GM21381 (cell line): ENCODE data around the gene LIPE.

Experiments used
- ATAC-seq: cut with Tn5 transposase; IDR thresholded peaks from one replicate; pipeline ENCODE4 v1.9.1; 2021; ENCODE audit warnings: mild to moderate bottlenecking, moderate library complexity; ENCODE audit not compliant: unreplicated experiment

LIPE gene

GRCh38 chr19:42386974-42387707 is 40.0 kb downstream of the LIPE start:
- no peak for ATAC-seq

GRCh38 chr19:42380155-42380554 is 47.0 kb downstream of the LIPE start:
- ATAC-seq, result no peak

- no peak for ATAC-seq
Observed at GRCh38 chr19:42378225-42379215, 48.7 kb downstream of the LIPE start.

- no peak for ATAC-seq
Observed at GRCh38 chr19:42376177-42376555, 51.0 kb downstream of the LIPE start.

- no peak for ATAC-seq
Observed at GRCh38 chr19:42375415-42376176, 51.6 kb downstream of the LIPE start.

- no peak for ATAC-seq
Observed at GRCh38 chr19:42374826-42375376, 52.3 kb downstream of the LIPE start.

- ATAC-seq, result no peak
Observed at GRCh38 chr19:42370626-42371175, 56.5 kb downstream of the LIPE start.

GRCh38 chr19:42370068-42370520 is 57.1 kb downstream of the LIPE start:
- ATAC-seq, result no peak

- no peak for ATAC-seq
Observed at GRCh38 chr19:42369433-42370067, 57.6 kb downstream of the LIPE start.

GRCh38 chr19:42368765-42369164 is 58.4 kb downstream of the LIPE start:
- ATAC-seq, result no peak

- no peak for ATAC-seq
Observed at GRCh38 chr19:42368360-42368759, 58.8 kb downstream of the LIPE start.

- ATAC-seq, result no peak
Observed at GRCh38 chr19:42367929-42368328, 59.3 kb downstream of the LIPE start.

- no peak for ATAC-seq
Observed at GRCh38 chr19:42366673-42367072, 60.5 kb downstream of the LIPE start.

- no peak for ATAC-seq
Observed at GRCh38 chr19:42363614-42364346, 63.4 kb downstream of the LIPE start.

- ATAC-seq, result no peak
Observed at GRCh38 chr19:42362891-42363440, 64.2 kb downstream of the LIPE start.

- no peak for ATAC-seq
Observed at GRCh38 chr19:42362342-42362741, 64.8 kb downstream of the LIPE start.

GRCh38 chr19:42361545-42361910 is 65.7 kb downstream of the LIPE start:
- no peak for ATAC-seq

GRCh38 chr19:42360787-42361544 is 66.2 kb downstream of the LIPE start:
- no peak for ATAC-seq
